HG03342 (cell line): ENCODE data around the gene RPL37.
"Not testable (repeated sequence)": the region's sequence is repeated elsewhere in the genome, so short reads cannot be mapped to it uniquely, and the experiment has no call there.

Source experiments
- ATAC-seq: cut with Tn5 transposase; IDR thresholded peaks from one replicate; pipeline ENCODE4 v1.9.1; 2021; ENCODE audit warnings: mild to moderate bottlenecking, moderate library complexity; ENCODE audit not compliant: unreplicated experiment

RPL37 gene

GRCh38 chr5:40834391-40834848 is 602 bp downstream of the RPL37 start:
- no peak for ATAC-seq

GRCh38 chr5:40833712-40834229 is 1.3 kb downstream of the RPL37 start:
- ATAC-seq = no peak

GRCh38 chr5:40832345-40832744 is 2.7 kb downstream of the RPL37 start:
- no peak for ATAC-seq

- ATAC-seq = no peak
Measured at GRCh38 chr5:40831346-40832210, 3.4 kb downstream of the RPL37 start.

GRCh38 chr5:40829748-40830533 is 5.1 kb downstream of the RPL37 start:
- ATAC-seq = no peak

GRCh38 chr5:40828690-40829661 is 6.0 kb downstream of the RPL37 start:
- no peak for ATAC-seq

GRCh38 chr5:40828021-40828631 is 6.9 kb downstream of the RPL37 start:
- no peak for ATAC-seq

GRCh38 chr5:40827188-40827977 is 7.6 kb downstream of the RPL37 start:
- ATAC-seq = no peak

GRCh38 chr5:40826489-40827187 is 8.4 kb downstream of the RPL37 start:
- no peak for ATAC-seq

GRCh38 chr5:40825461-40826043 is 9.5 kb downstream of the RPL37 start:
- not testable (repeated sequence) for ATAC-seq

- no peak for ATAC-seq
Measured at GRCh38 chr5:40823459-40823858, 11.6 kb downstream of the RPL37 start.

GRCh38 chr5:40813698-40814281 is 21.2 kb downstream of the RPL37 start:
- no peak for ATAC-seq

GRCh38 chr5:40812125-40812524 is 22.9 kb downstream of the RPL37 start:
- ATAC-seq = no peak

- no peak for ATAC-seq
Measured at GRCh38 chr5:40801771-40802562, 33.1 kb downstream of the RPL37 start.

GRCh38 chr5:40799258-40799657 is 35.8 kb downstream of the RPL37 start:
- ATAC-seq = no peak

GRCh38 chr5:40798801-40799210 is 36.2 kb downstream of the RPL37 start:
- ATAC-seq = no peak
